Stimulated activated CD8-positive, alpha-beta memory T cell treated with anti-CD3 and anti-CD28 coated beads, Interleukin-7, amount 100 ng/mL, for 1 hour (primary cell): ENCODE measurements around the gene SPANXB1.
"Not testable (repeated sequence)": the region's sequence is repeated elsewhere in the genome, so short reads cannot be mapped to it uniquely, and the experiment has no call there.

ENCODE experiments used
- DNase-seq, 2 donors: peaks; one replicate each; pipeline ENCODE4 v3.0.0-alpha.2; 2020; ENCODE audit warnings: low read depth in 2 of 2

SPANXB1 gene

GRCh38 chrX:141002568-141002967 lies at the start of gene SPANXB1:
SPANXB1 (plus strand) TSS chrX:141002594; CDS start chrX:141002694, 100 bp downstream.
- not testable (repeated sequence) for DNase-seq

DNA sequence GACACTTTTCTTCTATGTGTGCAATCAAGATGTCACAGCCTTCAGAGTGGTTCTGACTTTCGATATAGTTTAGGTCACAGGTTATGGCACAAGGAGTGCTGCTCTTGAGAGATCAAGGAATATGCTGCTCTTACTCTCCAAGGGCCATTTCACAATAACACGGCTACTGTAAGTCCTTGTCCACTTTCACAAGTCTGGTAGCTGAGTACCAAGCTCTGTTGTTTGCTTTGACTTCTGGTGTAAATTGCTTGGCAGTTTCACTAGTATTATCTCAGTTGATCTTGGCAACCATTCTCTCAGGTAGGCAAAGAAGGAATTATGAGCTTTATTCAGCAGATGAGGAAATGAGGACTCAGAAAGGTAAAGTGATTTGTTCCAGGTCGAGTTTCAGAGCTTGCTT lies 35.4 kb upstream of the SPANXB1 start:
- DNase-seq = no peak

GRCh38 chrX:140971099-140971795 lies 31.1 kb upstream of the SPANXB1 start:
- no peak for DNase-seq

DNA sequence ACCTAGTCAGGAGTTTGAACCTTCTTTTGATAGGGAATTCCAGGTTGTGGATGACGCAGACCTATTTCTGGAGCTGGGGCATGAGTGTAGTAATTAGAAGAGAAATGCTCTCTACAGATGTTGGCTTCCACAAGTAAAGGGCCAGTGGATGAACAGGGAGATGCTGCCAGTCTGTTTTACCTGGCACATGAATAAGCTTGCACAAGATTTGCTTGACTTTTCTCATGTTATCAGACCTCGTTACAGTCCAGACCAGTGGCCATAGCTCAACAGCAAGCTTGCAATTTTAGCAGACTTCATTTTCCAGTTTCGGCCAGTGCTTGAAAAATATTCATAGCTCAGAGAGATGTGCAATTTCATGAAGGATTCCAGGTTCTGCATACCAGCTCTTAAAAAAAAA lies 26.9 kb upstream of the SPANXB1 start:
- no peak for DNase-seq

GRCh38 chrX:140980271-140980670 lies 22.1 kb upstream of the SPANXB1 start:
- DNase-seq = no peak

DNA sequence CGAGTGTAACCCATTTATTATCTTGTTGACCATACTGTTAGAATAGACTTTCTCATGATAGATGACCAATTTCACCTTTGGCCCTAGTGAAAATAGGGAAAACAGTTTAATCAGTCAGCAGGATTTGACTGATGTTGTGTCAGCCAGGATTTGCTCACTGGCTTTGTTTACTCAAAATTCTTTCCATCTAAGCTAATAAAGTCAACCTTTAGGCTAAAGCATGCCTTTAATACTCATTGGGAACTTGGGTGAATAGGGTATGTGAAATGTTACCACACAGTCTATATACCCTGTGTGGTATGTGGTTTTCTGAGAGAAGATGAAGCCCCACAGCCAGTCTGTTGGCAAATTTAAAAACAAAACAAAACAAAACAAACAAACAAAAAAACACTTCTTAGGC lies 18.7 kb upstream of the SPANXB1 start:
- no peak for DNase-seq

GRCh38 chrX:141005243-141005642 lies 2.8 kb downstream of the SPANXB1 start:
- DNase-seq = not testable (repeated sequence)

- not testable (repeated sequence) for DNase-seq
These were observed 41.9 kb downstream of the SPANXB1 start for GRCh38 chrX:141044246-141044645.

- DNase-seq = not testable (repeated sequence)
These were observed 47.5 kb downstream of the SPANXB1 start for GRCh38 chrX:141049878-141050277.

- not testable (repeated sequence) for DNase-seq
These were observed 49.7 kb downstream of the SPANXB1 start for GRCh38 chrX:141052098-141052497.
